Mesenchymal stem cell (in vitro differentiated cells and primary cell): ENCODE data around the gene CNBP. TPM values are rescaled to one million over a fixed set of nuclear protein-coding genes. Genes with fewer than 3 reads are reported as not detected.

Experiments used
- small RNA-seq: library from polyadenylated mRNA; stranded (forward); fragments of <200 nt; extraction: miRNeasy Mini kit (QIAGEN cat#:217004); gene quantifications from one replicate; pipeline ENCODE3, GENCODE V24; 2013; ENCODE audit warnings: low read depth

Gene CNBP

Small RNA genes within 50 kb of the gene (small RNA-seq; reads per million reads assigned to genes)
- gene RPS27P12: not detected
